HG03558 (cell line): ENCODE measurements around the gene CLASRP.
"Not testable (repeated sequence)": the region's sequence is repeated elsewhere in the genome, so short reads cannot be mapped to it uniquely, and the experiment has no call there.

Source experiments
- ATAC-seq: cut with Tn5 transposase; IDR thresholded peaks from one replicate; pipeline ENCODE4 v1.9.1; 2021; ENCODE audit warnings: moderate number of reproducible peaks; ENCODE audit not compliant: unreplicated experiment; ENCODE audit errors: extremely low read depth

The CLASRP gene

DNA sequence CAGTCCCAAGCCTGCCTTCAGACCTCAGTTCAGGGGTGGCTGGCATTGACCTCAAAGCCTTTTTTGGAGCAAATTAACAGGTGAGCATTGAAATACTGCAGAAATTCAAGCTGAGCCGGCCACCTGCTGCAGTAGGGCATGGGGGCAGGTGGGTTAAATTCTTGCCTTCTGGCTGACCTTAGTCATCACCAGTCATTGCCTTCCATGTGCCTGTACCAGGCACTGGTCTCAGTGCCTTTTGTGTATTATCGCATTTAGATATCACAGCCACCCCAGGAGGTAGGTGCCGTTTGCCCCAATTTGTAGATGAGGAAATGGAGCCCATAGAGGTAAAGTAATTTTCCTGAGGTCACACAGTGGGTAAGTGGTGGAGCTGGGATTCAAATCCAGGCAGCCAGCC is 61.4 kb downstream of the CLASRP start:
- ATAC-seq, result no peak

- no peak for ATAC-seq
Observed at GRCh38 chr19:45100846-45101252, 62.0 kb downstream of the CLASRP start.

DNA sequence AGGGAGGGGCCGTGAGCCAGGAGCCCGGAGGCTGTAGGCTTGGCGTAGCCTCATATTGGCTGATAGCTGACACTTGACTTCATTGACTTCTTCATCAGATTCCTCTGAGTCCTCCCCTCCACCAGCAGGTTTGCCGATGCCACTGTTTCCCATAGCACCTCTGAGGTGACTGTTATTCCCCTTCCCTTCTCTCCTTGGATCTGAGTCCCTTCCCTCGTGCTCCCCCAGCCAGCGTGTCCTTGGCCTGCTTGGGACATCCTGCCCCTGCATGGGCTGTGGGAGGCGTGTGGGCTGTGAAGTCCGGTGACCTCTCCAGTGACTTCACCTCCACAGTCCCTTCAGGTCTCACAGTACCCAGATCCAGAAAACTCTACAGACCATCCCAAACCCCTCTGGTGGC is 63.0 kb downstream of the CLASRP start:
- ATAC-seq, result no peak

DNA sequence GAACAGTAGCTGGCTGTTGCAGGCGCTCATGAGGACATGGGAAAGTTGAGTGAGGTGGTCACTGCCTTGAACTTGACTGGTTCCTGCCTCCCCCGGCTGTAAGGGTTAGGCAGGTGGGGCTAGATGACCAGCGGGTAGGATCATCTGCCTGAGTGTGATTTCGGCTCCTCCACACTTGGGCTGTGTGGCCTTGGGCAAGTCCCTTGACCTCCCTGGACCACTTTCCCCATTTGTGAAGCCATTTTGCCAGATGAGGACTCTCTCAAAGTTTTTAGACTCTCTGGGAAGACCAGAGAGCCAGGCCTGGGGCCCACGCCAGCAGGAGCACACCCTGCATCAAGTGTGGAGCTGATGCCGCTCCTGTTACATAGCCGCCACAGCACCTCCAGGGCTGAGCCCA is 63.6 kb downstream of the CLASRP start:
- ATAC-seq, result no peak

DNA sequence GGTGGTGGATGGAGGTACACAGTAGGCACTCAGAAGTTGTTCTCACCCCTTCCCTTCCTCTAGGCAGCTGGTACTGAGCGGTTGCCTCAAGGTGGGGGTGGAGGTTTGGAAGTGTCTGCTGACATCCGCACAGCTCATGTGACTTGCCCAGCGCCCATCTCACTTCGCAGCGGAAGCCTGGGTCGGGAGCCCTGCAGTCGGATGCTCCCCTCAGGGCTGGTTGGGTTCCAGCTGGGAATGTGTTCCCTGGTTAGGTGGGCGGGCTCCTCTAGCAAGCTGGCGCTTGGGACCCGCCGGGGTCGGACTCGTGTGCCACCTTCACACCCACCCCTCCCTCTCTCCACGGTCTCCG is 64.3 kb downstream of the CLASRP start:
- no peak for ATAC-seq

DNA sequence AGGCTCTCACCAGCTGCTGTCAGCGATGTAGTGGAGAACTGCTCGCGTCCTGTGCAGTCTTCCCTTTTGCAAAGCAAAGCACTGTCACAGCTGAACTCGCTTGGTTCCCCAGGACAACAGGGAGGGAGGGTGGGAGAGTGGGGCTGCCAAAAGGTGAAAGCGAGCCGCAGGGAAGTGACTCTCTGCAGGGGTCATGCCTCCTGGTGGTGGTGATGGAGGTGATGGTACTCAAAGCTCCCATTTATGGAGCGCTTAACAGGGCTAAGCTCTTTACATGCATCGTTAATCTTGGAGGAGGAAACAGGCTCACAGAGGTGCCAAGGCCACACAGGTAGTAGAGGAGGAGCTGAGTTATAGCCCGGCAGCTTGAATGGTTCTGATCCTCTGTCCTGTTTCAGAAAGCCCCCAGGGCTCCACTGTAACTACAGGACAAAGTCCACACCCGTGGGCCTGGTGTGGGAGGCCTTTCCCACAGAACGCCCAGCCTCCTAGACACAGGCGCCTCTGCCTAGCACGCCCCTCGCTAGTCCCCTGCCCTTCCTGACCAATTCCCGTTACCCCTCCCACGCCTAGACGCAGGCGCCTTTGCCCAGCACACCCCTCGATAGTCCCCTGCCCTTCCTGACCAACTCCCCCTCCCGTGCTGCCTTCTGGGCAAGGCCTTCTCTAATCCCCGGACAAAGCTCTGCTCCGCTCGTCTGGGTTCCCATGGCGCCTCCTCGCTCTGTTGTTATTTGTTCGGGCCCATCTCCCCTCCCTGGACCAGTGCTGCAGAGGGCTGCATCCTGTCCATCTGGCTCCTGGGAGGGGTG is 64.9 kb downstream of the CLASRP start:
- ATAC-seq, result no peak

DNA sequence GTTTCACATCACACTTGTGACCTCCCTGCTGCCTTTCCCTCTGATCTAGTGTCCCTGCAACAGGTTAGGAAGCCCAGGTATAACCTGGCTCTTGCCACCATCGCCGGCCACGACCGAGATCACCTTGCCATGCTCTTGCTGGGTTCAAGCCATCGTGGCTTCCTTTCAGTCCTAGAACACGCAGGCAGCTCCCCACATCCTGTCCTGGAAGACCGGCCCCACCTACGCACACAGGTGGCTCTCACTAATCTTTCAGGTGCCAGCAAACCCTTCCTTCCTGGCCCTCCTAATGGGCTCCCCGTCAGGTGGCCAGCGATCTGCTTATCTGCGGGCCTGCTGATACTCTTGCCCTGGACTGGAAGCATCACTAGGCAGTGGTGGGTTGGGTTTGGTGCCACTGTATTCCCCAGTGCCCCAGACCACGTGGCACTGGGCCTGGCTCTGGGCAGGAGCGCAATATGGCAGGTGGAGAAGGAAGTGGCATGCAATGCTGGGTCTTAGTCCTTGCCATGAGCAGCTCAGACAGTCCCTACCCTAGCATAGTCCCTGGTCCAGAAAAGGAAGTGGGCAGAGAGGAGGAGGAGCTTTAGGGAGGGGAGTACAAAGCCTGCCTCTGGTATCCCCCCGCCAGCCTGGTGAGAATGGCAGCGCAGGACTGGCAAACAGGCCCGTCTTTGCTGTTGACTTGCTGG is 66.0 kb downstream of the CLASRP start:
- no peak for ATAC-seq

- not testable (repeated sequence) for ATAC-seq
Observed at GRCh38 chr19:45106363-45106762, 67.5 kb downstream of the CLASRP start.

DNA sequence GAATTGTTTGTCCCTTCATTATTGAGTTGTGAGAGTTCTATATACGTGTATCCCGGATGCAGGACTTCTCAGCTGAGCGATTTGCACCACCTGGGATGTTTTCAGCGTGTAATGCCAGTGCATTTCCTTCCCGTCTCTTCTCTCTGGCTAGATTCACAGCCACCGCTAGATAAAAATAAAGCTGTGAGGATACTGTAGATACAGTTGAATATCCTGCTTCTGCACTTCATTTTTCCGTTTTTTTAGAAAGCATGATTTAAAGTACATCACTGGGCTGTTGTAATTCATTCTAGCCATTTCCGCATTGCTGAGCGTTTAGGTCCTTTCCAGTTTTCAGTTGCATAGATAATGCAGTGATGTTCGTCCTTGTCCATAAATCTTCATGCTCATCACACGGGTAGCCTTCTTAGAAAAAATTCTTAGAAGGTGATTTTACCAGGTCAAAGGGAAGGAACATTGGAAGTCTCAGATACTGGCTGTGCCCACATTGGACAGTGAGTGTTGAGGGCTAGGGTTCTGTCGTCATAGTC is 68.8 kb downstream of the CLASRP start:
- ATAC-seq, result no peak

- ATAC-seq, result no peak
Observed at GRCh38 chr19:45110851-45111266, 72.0 kb downstream of the CLASRP start.

DNA sequence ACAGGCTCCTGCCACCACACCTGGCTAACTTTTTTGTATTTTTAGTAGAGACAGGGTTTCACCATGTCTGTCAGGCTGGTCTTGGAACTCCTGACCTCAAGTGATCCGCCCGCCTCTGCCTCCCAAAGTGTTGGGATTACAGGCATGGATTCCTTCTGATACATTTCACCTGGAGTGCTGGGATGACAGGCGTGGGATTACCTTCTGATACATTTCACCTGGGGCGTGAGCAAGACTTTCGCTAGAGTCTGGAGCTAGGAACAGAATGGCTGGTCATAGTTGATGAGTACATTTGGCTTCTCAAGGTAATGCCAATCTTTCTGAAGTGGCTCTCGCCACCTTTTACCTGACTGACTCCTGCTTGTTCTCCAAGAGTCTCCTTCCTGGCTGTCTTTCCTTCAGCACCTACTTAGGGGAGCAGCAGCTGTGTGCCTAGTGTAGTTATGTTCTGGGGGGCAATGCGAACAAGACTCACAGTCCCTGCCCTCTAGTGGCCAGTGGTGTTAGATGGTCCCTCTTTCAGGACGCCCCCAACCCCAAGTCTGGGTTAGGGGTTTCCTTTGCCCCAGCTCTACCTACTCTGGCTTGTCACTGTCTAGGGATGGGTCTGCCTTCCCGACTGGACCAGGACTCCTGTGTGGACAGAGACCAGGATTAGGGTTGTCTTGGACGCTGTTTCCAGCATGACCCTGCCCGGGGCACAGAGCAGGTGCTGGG is 73.4 kb downstream of the CLASRP start:
- no peak for ATAC-seq

GRCh38 chr19:45113628-45114027 is 74.8 kb downstream of the CLASRP start:
- ATAC-seq, result no peak

- no peak for ATAC-seq
Observed at GRCh38 chr19:45114116-45114515, 75.3 kb downstream of the CLASRP start.

- ATAC-seq, result no peak
Observed at GRCh38 chr19:45115809-45116615, 77.2 kb downstream of the CLASRP start.

DNA sequence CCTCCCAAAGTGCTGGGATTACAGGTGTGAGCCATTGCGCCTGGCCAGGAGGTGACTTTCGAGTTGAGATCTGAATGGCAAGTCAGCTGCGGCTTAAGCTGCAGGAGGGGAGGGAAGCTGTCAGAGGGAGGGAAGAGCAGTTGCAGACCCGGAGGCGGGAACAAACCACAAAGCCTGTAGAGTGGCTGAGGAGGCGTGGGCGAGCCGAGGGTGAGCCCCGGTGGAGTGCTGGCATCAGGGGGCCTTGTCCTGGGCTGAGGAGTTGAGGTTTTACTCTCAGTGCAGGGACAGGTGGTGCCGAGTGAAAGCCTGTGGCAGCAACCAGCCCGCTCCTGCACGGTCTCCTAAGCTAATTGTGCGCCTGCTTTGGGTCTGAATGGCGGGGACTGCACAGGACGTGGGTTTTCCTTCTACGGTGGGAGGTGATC is 78.3 kb downstream of the CLASRP start:
- ATAC-seq, result no peak

DNA sequence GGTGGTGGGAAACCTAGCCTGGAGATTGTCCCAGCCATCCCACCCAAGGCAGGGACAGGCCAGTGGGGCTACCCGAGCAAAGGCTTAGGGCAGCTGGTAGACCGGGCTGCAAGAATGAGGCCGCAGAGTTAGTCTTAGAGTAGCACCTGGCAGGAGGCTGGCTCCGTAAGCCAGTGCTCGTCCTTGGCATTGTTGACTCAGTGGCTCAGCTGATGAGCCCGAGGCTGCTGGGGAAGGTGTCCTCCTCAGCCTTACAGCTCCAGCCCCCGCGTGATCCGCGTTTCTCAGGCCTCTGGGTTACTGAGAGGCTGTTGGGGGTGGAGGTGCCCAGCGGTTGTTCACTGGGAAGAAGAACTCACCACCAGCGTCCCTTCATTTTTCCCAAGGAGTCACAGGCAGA is 78.8 kb downstream of the CLASRP start:
- no peak for ATAC-seq

GRCh38 chr19:45118106-45118505 is 79.3 kb downstream of the CLASRP start:
- ATAC-seq, result no peak

DNA sequence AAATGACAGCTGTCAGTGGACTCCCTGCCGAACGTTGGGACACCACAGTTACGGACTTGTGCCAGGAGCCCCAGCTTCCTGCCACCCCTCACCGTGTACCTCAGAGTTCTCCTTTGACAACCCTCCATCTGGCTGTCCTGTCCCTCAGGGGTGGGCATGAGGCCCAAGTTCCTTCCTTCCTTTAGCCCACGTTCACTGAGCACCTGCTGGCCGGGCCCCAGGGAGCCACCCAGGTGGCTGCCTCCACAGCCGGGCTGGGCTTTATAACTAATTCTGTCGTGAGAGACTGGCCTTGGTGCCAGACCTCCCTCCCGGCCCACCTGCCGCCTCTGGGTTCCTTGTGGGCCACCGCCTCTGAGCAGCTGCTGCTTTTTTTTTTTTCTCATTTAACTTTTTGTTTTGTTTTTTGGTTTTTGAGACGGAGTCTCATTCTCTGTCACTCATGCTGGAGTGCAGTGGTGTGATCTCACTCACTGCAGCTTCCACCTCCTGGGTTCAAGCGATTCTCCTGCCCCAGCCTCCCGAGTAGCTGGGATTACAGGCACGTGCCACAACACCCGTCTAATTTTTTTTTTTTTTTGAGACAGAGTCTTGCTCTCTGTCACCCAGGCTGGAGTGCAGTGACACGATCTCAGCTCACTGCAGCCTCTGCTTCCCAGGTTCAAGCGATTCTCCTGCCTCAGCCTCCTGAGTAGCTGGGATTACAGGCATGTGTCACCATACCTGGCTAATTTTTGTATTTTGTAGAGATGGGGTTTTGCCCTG is 79.9 kb downstream of the CLASRP start:
- ATAC-seq, result not testable (repeated sequence)

- ATAC-seq, result no peak
Observed at GRCh38 chr19:45119582-45119981, 80.7 kb downstream of the CLASRP start.
